PC-3 (cell line): Measurements from ENCODE around the gene CEMP1. TPM values are rescaled to one million over a fixed set of nuclear protein-coding genes. Genes with fewer than 3 reads are reported as not detected.

Experiments used
- ATAC-seq: fragments of 200-7000 bp; cut with Tn5 transposase; 2 replicates; pipeline ENCODE4 v1.9.1; 2020; ENCODE audit warnings: mild to moderate bottlenecking, moderate library complexity
- BruUV-seq: library from RNA; stranded (reverse); fragments of 400-500 nt; replicated peaks from 2 replicates; lab custom pipeline; 2021; lab: Mats Ljungman, UMichigan
- CTCF ChIA-PET: fragments of 300-600 bp; sonication (Branson Sonifier 250); formaldehyde crosslinking; loops from one replicate; lab custom pipeline; 2022; ENCODE audit warnings: antibody characterized with exemption; lab: Charles Lee
- POLR2A ChIA-PET: fragments of 300-600 bp; sonication (Branson Sonifier 250); formaldehyde crosslinking; loops from one replicate; lab custom pipeline; 2022; ENCODE audit warnings: antibody characterized with exemption; ENCODE audit not compliant: unreplicated experiment; lab: Charles Lee
- DNase-seq: peaks from one replicate; pipeline ENCODE4 v3.0.0-alpha.2; 2015
- H2AFZ ChIP-seq: fragments of 300-600 bp; sonication (generic); 2 replicates; pipeline ENCODE4 v1.6.0; 2016; ENCODE audit warnings: antibody characterized with exemption, low read length
- H3F3A ChIP-seq: fragments of 300-600 bp; sonication (generic); one replicate; pipeline ENCODE4 v1.6.0; 2017; ENCODE audit warnings: antibody characterized with exemption, low read length, control low read depth, mild to moderate bottlenecking; ENCODE audit not compliant: unreplicated experiment
- H3K27ac ChIP-seq: fragments of 300-600 bp; sonication (generic); 2 replicates; pipeline ENCODE4 v1.5.1; 2016; ENCODE audit warnings: mild to moderate bottlenecking, low read length
- H3K27me3 ChIP-seq: fragments of 300-600 bp; sonication (generic); 2 replicates; pipeline ENCODE4 v1.6.1; 2016; ENCODE audit warnings: low read length, mixed read lengths
- H3K36me3 ChIP-seq: fragments of 300-600 bp; sonication (generic); 2 replicates; pipeline ENCODE4 v1.6.1; 2016; ENCODE audit warnings: low read depth, mixed run types, low read length, mixed read lengths
- H3K4me1 ChIP-seq: fragments of 300-600 bp; sonication (generic); 2 replicates; pipeline ENCODE4 v1.5.1; 2016; ENCODE audit warnings: low read length; ENCODE audit not compliant: insufficient read depth
- H3K4me2 ChIP-seq: fragments of 300-600 bp; sonication (generic); 2 replicates; pipeline ENCODE4 v1.6.0; 2016; ENCODE audit warnings: low read length
- H3K4me3 ChIP-seq: fragments of 300-600 bp; sonication (generic); 2 replicates; pipeline ENCODE4 v1.5.1; 2016; ENCODE audit warnings: mild to moderate bottlenecking, low read length, mixed read lengths
- H3K79me2 ChIP-seq: fragments of 300-600 bp; sonication (generic); 2 replicates; pipeline ENCODE4 v1.6.1; 2017; ENCODE audit warnings: low read length, mixed read lengths
- H3K9ac ChIP-seq: fragments of 300-600 bp; sonication (generic); 2 replicates; pipeline ENCODE4 v1.6.0; 2016; ENCODE audit warnings: mild to moderate bottlenecking, low read length
- H3K9me2 ChIP-seq: fragments of 300-600 bp; sonication (generic); replicated peaks from 2 replicates; pipeline ENCODE4 v1.6.1; 2016; ENCODE audit warnings: mixed run types, low read length, mixed read lengths
- H3K9me3 ChIP-seq: fragments of 300-600 bp; sonication (generic); 2 replicates; pipeline ENCODE4 v1.6.1; 2016; ENCODE audit warnings: low read length, mixed read lengths
- H4K20me1 ChIP-seq: fragments of 300-600 bp; sonication (generic); 2 replicates; pipeline ENCODE4 v1.6.1; 2016; ENCODE audit warnings: low read length, mixed read lengths
- EZH2 ChIP-seq: fragments of 300-600 bp; sonication (generic); IDR thresholded peaks from one replicate; pipeline ENCODE4 v1.6.1; 2017; ENCODE audit warnings: antibody characterized with exemption, mild to moderate bottlenecking, low read length; ENCODE audit not compliant: unreplicated experiment
- EZH2phosphoT487 ChIP-seq: fragments of 300-600 bp; sonication (generic); IDR thresholded peaks from 2 replicates; pipeline ENCODE4 v1.6.1; 2018; ENCODE audit warnings: mild to moderate bottlenecking, antibody characterized with exemption, low read length, borderline replicate concordance
- intact Hi-C: fragments of 100-400 bp; cut with micrococcal nuclease; formaldehyde crosslinking; loops from 2 replicates; pipeline ENCODE4 v1.9.0; 2023
- total RNA-seq: library from RNA; depleted of rRNA; stranded (reverse); fragments of >200 nt; gene quantifications from 2 replicates; pipeline ENCODE4 v1.2.3, GENCODE V29; 2014
- TF ChIP-seq, protein P1 (sequence below): fragments of 300-600 bp; sonication (generic); conservative IDR thresholded peaks from 2 replicates; pipeline ENCODE4 v1.5.1; 2017; ENCODE audit warnings: antibody characterized with exemption, low read depth, mild to moderate bottlenecking, low read length

Gene CEMP1
- total RNA-seq, 1 experiment from 2014 or later: not detected

DNA sequence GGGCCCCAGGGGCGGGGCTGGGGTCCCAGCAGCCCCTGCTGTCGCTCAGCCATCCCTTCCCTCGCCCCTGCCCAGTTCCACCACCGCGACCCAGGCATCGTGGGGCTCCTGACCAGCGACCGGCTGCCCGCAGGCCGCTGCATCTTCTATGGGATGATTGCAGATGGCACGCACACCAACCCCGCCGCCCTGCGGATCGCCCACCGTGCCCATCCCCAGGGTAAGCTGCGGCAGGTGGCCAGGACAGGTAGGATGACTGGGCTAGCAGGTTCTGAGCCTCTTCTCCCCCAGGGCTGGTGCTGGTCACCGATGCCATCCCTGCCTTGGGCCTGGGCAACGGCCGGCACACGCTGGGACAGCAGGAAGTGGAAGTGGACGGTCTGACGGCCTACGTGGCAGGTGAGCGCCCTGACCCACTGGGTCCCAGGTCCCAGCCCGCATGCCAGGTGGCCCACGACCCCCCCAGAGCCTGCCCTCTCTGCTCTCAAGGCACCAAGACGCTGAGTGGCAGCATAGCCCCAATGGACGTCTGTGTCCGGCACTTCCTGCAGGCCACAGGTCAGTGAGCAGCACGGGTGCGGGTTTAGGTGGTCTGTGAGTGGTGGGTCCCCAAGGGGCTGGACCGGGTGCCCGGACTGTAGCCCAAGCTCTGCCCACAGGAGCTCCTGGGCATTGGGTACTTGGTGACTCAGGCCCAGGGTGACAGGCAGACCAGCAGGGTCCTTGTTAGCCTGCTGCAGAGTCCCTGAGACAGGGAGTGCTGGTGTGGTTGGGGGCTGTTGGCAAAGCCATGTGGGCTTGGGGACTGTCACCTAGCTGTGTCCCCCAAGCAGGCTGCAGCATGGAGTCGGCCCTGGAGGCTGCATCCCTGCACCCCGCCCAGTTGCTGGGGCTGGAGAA is 2.8 kb downstream of the CEMP1 start:
- H3K9me3 ChIP-seq: no peaks in the 10 kb centered on the region
- ATAC-seq: no peak
- H3K27ac ChIP-seq: no peak overlapping the region
- H3K27me3 ChIP-seq: no peaks in the 10 kb centered on the region
- no peak for DNase-seq
- no peak overlapping the region for H3K4me2 ChIP-seq
- CTCF ChIA-PET: no interaction called here
- POLR2A ChIA-PET: no interaction called here
- no TSS peak for BruUV-seq
- TF ChIP-seq, protein P1, sequence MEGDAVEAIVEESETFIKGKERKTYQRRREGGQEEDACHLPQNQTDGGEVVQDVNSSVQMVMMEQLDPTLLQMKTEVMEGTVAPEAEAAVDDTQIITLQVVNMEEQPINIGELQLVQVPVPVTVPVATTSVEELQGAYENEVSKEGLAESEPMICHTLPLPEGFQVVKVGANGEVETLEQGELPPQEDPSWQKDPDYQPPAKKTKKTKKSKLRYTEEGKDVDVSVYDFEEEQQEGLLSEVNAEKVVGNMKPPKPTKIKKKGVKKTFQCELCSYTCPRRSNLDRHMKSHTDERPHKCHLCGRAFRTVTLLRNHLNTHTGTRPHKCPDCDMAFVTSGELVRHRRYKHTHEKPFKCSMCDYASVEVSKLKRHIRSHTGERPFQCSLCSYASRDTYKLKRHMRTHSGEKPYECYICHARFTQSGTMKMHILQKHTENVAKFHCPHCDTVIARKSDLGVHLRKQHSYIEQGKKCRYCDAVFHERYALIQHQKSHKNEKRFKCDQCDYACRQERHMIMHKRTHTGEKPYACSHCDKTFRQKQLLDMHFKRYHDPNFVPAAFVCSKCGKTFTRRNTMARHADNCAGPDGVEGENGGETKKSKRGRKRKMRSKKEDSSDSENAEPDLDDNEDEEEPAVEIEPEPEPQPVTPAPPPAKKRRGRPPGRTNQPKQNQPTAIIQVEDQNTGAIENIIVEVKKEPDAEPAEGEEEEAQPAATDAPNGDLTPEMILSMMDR: no peak
- TF ChIP-seq EZH2phosphoT487 (no peak), EZH2 (no peak)
- H3K9ac ChIP-seq: no peak overlapping the region
- no peak overlapping the region for H2AFZ ChIP-seq
- no peaks in the 10 kb centered on the region for H3K9me2 ChIP-seq
- H3K79me2 ChIP-seq: peaks cover under 1% of the 10 kb centered on the region; the same call in 1 of the 2 replicates
- H3K4me1 ChIP-seq: peaks cover 4% of the 10 kb centered on the region; the same call in 1 of the 2 replicates
- no peaks in the 10 kb centered on the region for H4K20me1 ChIP-seq
- peaks cover 11% of the 10 kb centered on the region; the same call in 1 of the 2 replicates for H3K36me3 ChIP-seq
- no peak overlapping the region for H3K4me3 ChIP-seq
- intact Hi-C loops: no loop called here
- no peaks in the 10 kb centered on the region for H3F3A ChIP-seq

DNA sequence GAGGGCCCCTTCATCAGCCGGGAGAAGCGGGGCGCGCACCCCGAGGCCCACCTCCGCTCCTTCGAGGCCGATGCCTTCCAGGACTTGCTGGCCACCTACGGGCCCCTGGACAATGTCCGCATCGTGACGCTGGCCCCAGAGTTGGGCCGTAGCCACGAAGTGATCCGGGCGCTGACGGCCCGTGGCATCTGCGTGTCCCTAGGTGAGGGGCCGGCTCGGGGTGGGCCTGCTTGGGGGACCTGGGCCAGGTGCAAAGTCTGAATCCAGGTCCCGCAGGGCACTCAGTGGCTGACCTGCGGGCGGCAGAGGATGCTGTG is 3.5 kb downstream of the CEMP1 start:
- Histone ChIP-seq H3K36me3 (peaks cover 11% of the 10 kb centered on the region; the same call in 1 of the 2 replicates), H3K9ac (no peak overlapping the region), H2AFZ (no peak overlapping the region), H4K20me1 (no peaks in the 10 kb centered on the region), H3K27me3 (no peaks in the 10 kb centered on the region), H3K4me2 (no peak overlapping the region), H3K9me3 (no peaks in the 10 kb centered on the region), H3K79me2 (peaks cover 6% of the 10 kb centered on the region; the same call in 1 of the 2 replicates), H3K27ac (no peak overlapping the region), H3K4me1 (peaks cover 4% of the 10 kb centered on the region; the same call in 1 of the 2 replicates), H3F3A (no peaks in the 10 kb centered on the region), H3K4me3 (no peak overlapping the region), H3K9me2 (no peaks in the 10 kb centered on the region)
- TF ChIP-seq EZH2phosphoT487 (no peak), EZH2 (no peak)
- TF ChIP-seq, protein P1: no peak
- ChIA-PET CTCF (no interaction called here), POLR2A (no interaction called here)
- ATAC-seq: no peak
- BruUV-seq: no TSS peak
- intact Hi-C loops: no loop called here
- no peak for DNase-seq
